Spleen (tissue), 7 donors: ENCODE measurements around the gene CYP17A1.

Experiments
- CTCF ChIP-seq, 11 experiments: fragments of 200-600 bp in 7 of 11; fragments of 450-650 bp in 4 of 11; sonication (generic) in 4 of 11; IDR thresholded peaks in 8 of 11; conservative IDR thresholded peaks in 3 of 11; 1 replicate in 7 of 11; 2 replicates in 4 of 11; pipeline versions ENCODE4 v1.4.0 to v1.8.0; 2016 to 2021; ENCODE audit warnings: antibody characterized with exemption in 11 of 11, inconsistent platforms in 4 of 11, mild to moderate bottlenecking in 1 of 11
- POLR2A ChIP-seq, 3 donors: fragments of 450-650 bp; IDR thresholded peaks; one replicate each; pipeline ENCODE4 v1.5.1; 2017; ENCODE audit warnings: antibody characterized with exemption in 3 of 3, mild to moderate bottlenecking in 1 of 3
- POLR2AphosphoS5 ChIP-seq, 3 donors: sonication (generic); formaldehyde crosslinking; IDR thresholded peaks; one replicate each; pipeline ENCODE4 v1.5.1; 2017; ENCODE audit warnings: antibody characterized with exemption in 3 of 3
- donor health status: DM: no; HTN: no; CAD: no; lungs with moderate emphysema.
- donor health status: DM: no; HTN: no; CAD: no.
- donor health status: DM: no; HTN: no; CAD: no.

- TF ChIP-seq CTCF (IDR thresholded peaks at IDR 0.05 in 8 of 11, conservative IDR thresholded peaks at IDR 0.05 in 3 of 11) (no peak), POLR2AphosphoS5 (IDR thresholded peaks at IDR 0.05) (no peak), POLR2A (IDR thresholded peaks at IDR 0.05) (no peak)
These were observed 53.6 kb downstream of the CYP17A1 start for GRCh38 chr10:102783568-102783967.
